ENCODE data around the gene MORC1. TPM values are rescaled to one million over a fixed set of nuclear protein-coding genes. Genes with fewer than 3 reads are reported as not detected.
"Not testable (repeated sequence)": the region's sequence is repeated elsewhere in the genome, so short reads cannot be mapped to it uniquely, and the experiment has no call there.

Gene MORC1
- polyA plus RNA-seq, 1 donor = 0.01 TPM

DNA sequence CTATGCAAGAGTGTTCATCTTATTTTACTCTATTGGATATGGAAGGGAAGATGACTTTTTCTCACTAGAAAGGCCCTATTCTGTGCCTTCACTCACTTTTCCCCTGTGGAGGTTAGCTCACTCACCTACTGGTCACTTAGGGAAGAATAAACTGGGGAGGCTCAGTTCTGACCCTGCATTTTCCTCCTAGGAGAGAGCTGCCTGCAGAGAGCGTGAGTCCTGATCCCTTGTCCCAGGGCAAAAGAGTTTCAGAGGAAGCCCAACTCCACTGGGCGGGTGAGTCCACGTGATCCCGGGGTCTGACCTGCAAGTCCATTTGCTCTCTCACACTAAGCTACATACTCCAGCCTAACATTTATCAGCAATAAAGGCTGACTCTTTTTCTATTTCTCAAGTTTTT, 8.4 kb downstream of the MORC1 start:
- Histone ChIP-seq H3K9me3 (ENCODE audit: control insufficient read depth, low read depth, low read length) (no peaks in the 10 kb centered on the region), H3K27me3 (ENCODE audit: control insufficient read depth, insufficient read depth, low read length) (no peaks in the 10 kb centered on the region), H3K36me3 (ENCODE audit: control insufficient read depth, insufficient read depth, low read length) (no peaks in the 10 kb centered on the region), H3K27ac (ENCODE audit: low read length) (no peak overlapping the region), H3K4me1 (ENCODE audit: control insufficient read depth, insufficient read depth, low read length) (peaks cover 4% of the 10 kb centered on the region), H3K4me3 (ENCODE audit: low read length) (no peak overlapping the region)
- no CpG with 5 or more reads among the region's 4 CpGs for WGBS (ENCODE audit: insufficient coverage, low lambda C conversion rate)
- DNase-seq = peak in 1 of 2 donors; percentile 24

DNA sequence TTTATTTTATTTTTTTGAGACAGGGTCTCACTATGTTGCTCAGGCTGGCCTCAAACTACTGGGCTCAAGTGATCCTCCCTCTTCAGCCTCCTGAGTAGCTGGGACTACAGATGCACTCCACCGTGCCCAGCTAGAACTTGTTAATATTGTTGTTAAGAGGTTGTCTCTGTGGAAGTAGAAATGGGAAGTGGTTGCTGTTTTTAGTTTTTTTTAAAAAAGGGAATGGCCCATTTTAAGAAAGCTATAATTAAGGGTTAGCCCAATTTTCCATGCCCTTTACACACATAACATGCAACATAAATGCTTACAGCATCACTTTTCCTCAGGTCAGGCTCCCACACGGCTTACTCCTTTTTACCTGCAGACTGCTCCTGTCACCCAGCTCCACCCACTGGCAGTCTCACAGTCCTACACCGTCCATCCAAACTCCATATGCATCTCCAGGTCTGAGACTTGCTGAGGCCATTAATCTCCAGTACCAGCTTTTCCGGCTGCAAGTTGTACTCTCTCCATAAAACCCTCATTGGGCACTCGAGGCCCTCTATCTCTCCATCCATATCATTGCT, 19.8 kb downstream of the MORC1 start:
- Histone ChIP-seq H3K9me3 (ENCODE audit: control insufficient read depth, low read depth, low read length) (no peaks in the 10 kb centered on the region), H3K27me3 (ENCODE audit: control insufficient read depth, insufficient read depth, low read length) (no peaks in the 10 kb centered on the region), H3K4me3 (ENCODE audit: low read length) (no peak overlapping the region), H3K36me3 (ENCODE audit: control insufficient read depth, insufficient read depth, low read length) (no peaks in the 10 kb centered on the region), H3K4me1 (ENCODE audit: control insufficient read depth, insufficient read depth, low read length) (no peaks in the 10 kb centered on the region), H3K27ac (ENCODE audit: low read length) (no peak overlapping the region)
- DNase-seq = peak; percentile 26 to 33
- WGBS (ENCODE audit: insufficient coverage, low lambda C conversion rate) = 31% methylated on average over 3 of the region's 5 CpGs

DNA sequence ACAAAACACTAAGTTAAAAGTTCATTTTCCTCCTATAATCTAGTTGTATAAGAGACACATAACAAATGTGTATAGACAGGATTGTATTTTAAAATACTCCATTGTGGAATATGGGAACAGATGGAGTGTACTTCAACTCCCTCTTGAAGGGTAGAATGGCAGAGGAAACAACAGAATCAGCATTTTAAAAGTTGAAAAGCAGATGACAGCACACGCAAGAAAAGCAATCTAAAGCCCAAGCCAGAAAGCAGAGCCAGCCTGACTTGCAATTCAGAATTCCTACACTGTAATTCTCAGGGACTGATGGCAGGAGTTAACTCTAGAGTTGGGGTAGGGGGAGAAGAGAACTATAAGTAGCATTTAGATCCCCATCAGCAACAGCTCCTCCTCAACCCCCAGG, 22.8 kb downstream of the MORC1 start:
- Histone ChIP-seq H3K36me3 (ENCODE audit: control insufficient read depth, insufficient read depth, low read length) (no peaks in the 10 kb centered on the region), H3K27me3 (ENCODE audit: control insufficient read depth, insufficient read depth, low read length) (no peaks in the 10 kb centered on the region), H3K9me3 (ENCODE audit: control insufficient read depth, low read depth, low read length) (no peaks in the 10 kb centered on the region), H3K4me1 (ENCODE audit: control insufficient read depth, insufficient read depth, low read length) (no peaks in the 10 kb centered on the region), H3K27ac (ENCODE audit: low read length) (no peak overlapping the region), H3K4me3 (ENCODE audit: low read length) (no peak overlapping the region)
- WGBS (ENCODE audit: insufficient coverage, low lambda C conversion rate) = no CpG with 5 or more reads among the region's 1 CpG
- DNase-seq = no peak

DNA sequence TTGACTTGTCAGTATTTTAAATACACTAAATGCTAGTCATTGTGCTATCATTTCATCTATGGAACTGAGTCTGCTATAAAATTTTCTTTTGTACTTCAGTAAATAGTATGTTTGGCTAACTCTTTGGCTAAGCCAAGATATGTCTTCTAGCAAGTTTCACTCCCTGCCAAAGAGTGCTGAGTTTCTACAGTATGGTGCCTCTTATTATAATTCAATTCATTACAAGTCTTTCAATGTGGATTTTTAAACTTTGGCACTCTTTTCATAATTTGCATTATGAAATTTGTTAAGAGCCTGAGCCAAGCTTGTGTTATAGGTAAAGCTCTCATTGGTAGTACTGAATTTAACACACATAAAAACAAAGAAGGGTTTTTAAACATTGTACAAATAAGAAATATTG, 24.4 kb downstream of the MORC1 start:
- Histone ChIP-seq H3K36me3 (ENCODE audit: control insufficient read depth, insufficient read depth, low read length) (no peaks in the 10 kb centered on the region), H3K4me3 (ENCODE audit: low read length) (no peak overlapping the region), H3K4me1 (ENCODE audit: control insufficient read depth, insufficient read depth, low read length) (no peaks in the 10 kb centered on the region), H3K27ac (ENCODE audit: low read length) (no peak overlapping the region), H3K27me3 (ENCODE audit: control insufficient read depth, insufficient read depth, low read length) (no peaks in the 10 kb centered on the region), H3K9me3 (ENCODE audit: control insufficient read depth, low read depth, low read length) (no peaks in the 10 kb centered on the region)
- DNase-seq = no peak

DNA sequence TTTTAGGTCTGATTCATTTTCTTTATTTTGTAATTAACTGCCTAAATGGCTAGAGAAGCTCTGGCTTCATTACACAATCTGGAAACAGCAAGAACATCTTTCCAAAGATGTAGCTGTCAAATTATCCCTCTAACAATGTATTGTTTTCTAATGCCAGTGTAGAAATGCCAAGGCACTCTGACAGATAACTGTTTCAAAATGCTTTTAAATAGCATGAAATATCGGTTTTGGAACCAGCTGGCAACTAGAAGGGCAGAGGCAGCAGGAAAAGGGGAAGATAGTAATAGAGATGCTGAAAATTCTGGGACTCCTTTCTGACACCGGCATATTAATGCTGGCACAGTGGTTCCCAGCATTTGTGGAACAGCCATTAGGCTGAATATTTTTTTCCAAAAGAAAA, 26.1 kb downstream of the MORC1 start:
- no peaks in the 10 kb centered on the region for H3K9me3 ChIP-seq (ENCODE audit: control insufficient read depth, low read depth, low read length)
- WGBS (ENCODE audit: insufficient coverage, low lambda C conversion rate) = no CpG with 5 or more reads among the region's 2 CpGs
- no peaks in the 10 kb centered on the region for H3K4me1 ChIP-seq (ENCODE audit: control insufficient read depth, insufficient read depth, low read length)
- no peak overlapping the region for H3K27ac ChIP-seq (ENCODE audit: low read length)
- H3K36me3 ChIP-seq (ENCODE audit: control insufficient read depth, insufficient read depth, low read length) = no peaks in the 10 kb centered on the region
- H3K4me3 ChIP-seq (ENCODE audit: low read length) = no peak overlapping the region
- no peaks in the 10 kb centered on the region for H3K27me3 ChIP-seq (ENCODE audit: control insufficient read depth, insufficient read depth, low read length)
- no peak for DNase-seq

DNA sequence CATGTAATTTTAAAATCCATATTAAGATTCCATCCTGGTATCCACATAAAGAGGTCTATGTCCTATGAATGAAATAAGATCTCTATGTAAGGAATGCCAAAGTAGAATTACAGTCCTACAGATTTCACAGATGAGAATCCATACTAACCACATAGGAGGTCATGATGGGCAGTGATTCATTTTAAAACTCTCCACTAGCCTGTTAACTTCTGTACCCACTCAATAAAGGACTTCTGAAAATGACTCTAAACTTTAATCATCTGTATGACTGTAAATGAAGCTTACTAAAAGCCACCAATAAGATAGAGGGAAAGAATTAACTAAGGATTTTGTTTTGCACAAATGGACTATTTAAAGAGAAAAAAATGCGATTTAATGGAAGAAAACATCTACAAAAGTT, 28.7 kb downstream of the MORC1 start:
- no peaks in the 10 kb centered on the region for H3K36me3 ChIP-seq (ENCODE audit: control insufficient read depth, insufficient read depth, low read length)
- no peak overlapping the region for H3K4me3 ChIP-seq (ENCODE audit: low read length)
- H3K27me3 ChIP-seq (ENCODE audit: control insufficient read depth, insufficient read depth, low read length) = no peaks in the 10 kb centered on the region
- no peak overlapping the region for H3K27ac ChIP-seq (ENCODE audit: low read length)
- peaks cover 2% of the 10 kb centered on the region for H3K9me3 ChIP-seq (ENCODE audit: control insufficient read depth, low read depth, low read length)
- no CpG with 5 or more reads among the region's 1 CpG for whole genome bisulfite sequencing (ENCODE audit: insufficient coverage, low lambda C conversion rate)
- no peaks in the 10 kb centered on the region for H3K4me1 ChIP-seq (ENCODE audit: control insufficient read depth, insufficient read depth, low read length)
- no peak for DNase-seq

DNA sequence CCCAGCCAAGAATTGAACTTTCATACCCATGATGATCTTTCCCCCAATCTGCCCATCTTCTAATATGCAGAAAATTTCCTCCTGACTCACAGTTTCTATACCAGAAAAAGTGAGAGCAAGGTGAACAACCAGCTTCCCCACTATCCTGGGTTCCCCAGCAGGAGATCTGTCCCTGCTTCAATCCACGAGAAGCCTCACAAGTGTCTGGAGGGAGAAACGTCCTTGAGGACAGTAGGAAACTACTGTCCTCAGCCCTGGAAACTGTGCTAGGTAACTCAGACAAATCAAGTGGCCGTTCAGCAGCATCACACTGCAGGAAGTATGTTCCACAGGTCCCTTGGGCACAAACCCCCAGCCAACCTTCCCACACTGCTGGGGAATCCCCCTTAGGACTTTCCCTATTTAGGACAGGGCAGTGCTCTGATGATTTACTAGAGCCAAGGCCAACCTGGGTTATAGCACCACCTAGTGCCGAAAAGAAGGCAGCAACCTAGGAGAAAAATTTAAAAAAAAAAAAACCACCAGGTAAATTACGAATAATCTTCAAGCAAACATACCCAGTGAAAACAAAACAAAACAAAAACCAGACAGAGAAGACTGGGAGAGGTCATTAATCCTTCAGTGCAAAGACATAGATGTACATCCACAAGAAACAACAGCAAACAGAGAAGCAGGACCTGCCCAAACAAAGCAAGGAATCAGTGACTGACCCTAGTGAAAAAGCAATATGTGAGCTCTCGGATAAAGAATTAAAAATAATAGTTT, 36.0 kb downstream of the MORC1 start:
- Histone ChIP-seq H3K4me3 (ENCODE audit: low read length) (no peak overlapping the region), H3K36me3 (ENCODE audit: control insufficient read depth, insufficient read depth, low read length) (no peaks in the 10 kb centered on the region), H3K27ac (ENCODE audit: low read length) (no peak overlapping the region), H3K27me3 (ENCODE audit: control insufficient read depth, insufficient read depth, low read length) (no peaks in the 10 kb centered on the region), H3K9me3 (ENCODE audit: control insufficient read depth, low read depth, low read length) (peaks cover 8% of the 10 kb centered on the region), H3K4me1 (ENCODE audit: control insufficient read depth, insufficient read depth, low read length) (no peaks in the 10 kb centered on the region)
- DNase-seq = peak; percentile 6 to 14
- WGBS (ENCODE audit: insufficient coverage, low lambda C conversion rate) = 73% methylated on average over 2 of the region's 6 CpGs

DNA sequence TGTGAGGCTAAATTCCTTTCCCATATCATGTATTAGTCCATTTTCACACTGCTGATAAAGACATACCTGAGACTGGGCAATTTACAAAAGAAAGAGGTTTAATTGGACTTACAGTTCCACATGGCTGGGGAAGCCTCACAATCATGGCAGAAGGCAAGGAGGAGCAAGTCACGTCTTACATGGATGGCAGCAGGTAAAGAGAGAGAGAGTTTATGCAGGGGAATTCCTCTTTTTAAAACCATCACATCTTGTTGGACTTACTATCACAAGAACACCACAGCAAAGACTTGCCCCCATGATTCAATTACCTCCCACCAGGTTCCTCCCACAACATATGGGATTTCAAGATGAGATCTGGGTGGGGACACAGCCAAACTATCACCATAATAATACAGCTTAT, 37.8 kb downstream of the MORC1 start:
- no CpG with 5 or more reads among the region's 1 CpG for WGBS (ENCODE audit: insufficient coverage, low lambda C conversion rate)
- H3K4me1 ChIP-seq (ENCODE audit: control insufficient read depth, insufficient read depth, low read length); H3K27me3 ChIP-seq (ENCODE audit: control insufficient read depth, insufficient read depth, low read length); H3K9me3 ChIP-seq (ENCODE audit: control insufficient read depth, low read depth, low read length); DNase-seq; H3K36me3 ChIP-seq (ENCODE audit: control insufficient read depth, insufficient read depth, low read length); H3K27ac ChIP-seq (ENCODE audit: low read length); H3K4me3 ChIP-seq (ENCODE audit: low read length): not testable (repeated sequence)

DNA sequence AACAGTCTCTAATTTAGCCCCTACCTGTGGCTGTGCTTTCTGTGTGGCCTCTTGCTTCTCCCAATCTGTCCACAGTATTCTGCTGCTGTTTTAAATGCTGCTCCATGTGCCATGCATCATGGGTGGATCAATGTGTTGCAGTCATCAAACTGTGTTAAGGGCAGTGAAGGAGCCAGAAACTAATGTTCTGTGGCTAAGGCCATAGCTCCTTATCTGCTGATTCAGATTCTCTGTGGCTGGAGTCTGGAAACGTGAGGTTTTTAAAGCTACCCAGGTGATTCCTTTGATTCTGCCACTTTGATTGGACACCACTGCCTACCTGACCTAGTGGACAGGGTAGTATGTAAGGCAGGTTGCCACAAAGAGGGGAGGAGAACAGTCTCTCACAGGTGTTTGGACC, 44.8 kb downstream of the MORC1 start:
- no peak for DNase-seq
- H3K27ac ChIP-seq (ENCODE audit: low read length) = no peak overlapping the region
- no CpG with 5 or more reads among the region's 1 CpG for WGBS (ENCODE audit: insufficient coverage, low lambda C conversion rate)
- no peaks in the 10 kb centered on the region for H3K4me1 ChIP-seq (ENCODE audit: control insufficient read depth, insufficient read depth, low read length)
- H3K9me3 ChIP-seq (ENCODE audit: control insufficient read depth, low read depth, low read length) = no peaks in the 10 kb centered on the region
- H3K36me3 ChIP-seq (ENCODE audit: control insufficient read depth, insufficient read depth, low read length) = no peaks in the 10 kb centered on the region
- H3K27me3 ChIP-seq (ENCODE audit: control insufficient read depth, insufficient read depth, low read length) = no peaks in the 10 kb centered on the region
- H3K4me3 ChIP-seq (ENCODE audit: low read length) = no peak overlapping the region

DNA sequence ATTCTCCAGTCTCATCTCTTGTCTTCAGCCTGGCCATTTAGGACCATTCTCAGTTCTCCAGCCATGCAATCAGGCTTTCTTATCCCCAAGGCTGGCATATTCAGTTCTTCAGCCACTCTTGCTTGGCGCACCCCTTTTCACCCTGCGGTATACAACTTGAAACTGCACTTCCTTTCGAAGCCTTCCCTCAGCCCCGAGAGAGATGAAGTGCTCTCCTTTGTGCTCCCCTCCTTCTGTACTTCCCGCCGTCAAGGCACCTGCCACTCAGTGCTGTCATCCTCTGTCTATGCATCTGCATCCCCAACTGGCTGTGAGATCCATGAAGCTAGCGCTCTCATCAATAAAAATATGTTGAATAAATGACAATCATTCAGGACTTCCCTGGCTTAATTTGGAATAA, 45.7 kb downstream of the MORC1 start:
- Histone ChIP-seq H3K9me3 (ENCODE audit: control insufficient read depth, low read depth, low read length) (no peaks in the 10 kb centered on the region), H3K36me3 (ENCODE audit: control insufficient read depth, insufficient read depth, low read length) (no peaks in the 10 kb centered on the region), H3K4me3 (ENCODE audit: low read length) (no peak overlapping the region), H3K27me3 (ENCODE audit: control insufficient read depth, insufficient read depth, low read length) (no peaks in the 10 kb centered on the region), H3K27ac (ENCODE audit: low read length) (no peak overlapping the region), H3K4me1 (ENCODE audit: control insufficient read depth, insufficient read depth, low read length) (no peaks in the 10 kb centered on the region)
- no peak for DNase-seq
- no CpG with 5 or more reads among the region's 7 CpGs for WGBS (ENCODE audit: insufficient coverage, low lambda C conversion rate)
